Nephron (organoid): ENCODE results near the gene KIAA2012.
A peak's percentile ranks its signal among the peaks of the same experiment; 100 is the strongest.

ENCODE experiments used
- H3K27ac Mint-ChIP-seq, 3 experiments: 2 replicates each; pipeline ENCODE4 v1.8.0; 2020; ENCODE audit warnings: mixed read lengths in 3 of 3, mild to moderate bottlenecking in 2 of 3, moderate library complexity in 1 of 3
- H3K27me3 Mint-ChIP-seq: 2 replicates; pipeline ENCODE4 v1.8.0; 2021; ENCODE audit warnings: low read depth, mild to moderate bottlenecking, moderate library complexity, mixed read lengths
- H3K36me3 Mint-ChIP-seq: 2 replicates; pipeline ENCODE4 v1.8.0; 2020; ENCODE audit warnings: low read depth, mixed read lengths
- H3K4me1 Mint-ChIP-seq: 2 replicates; pipeline ENCODE4 v1.8.0; 2020; ENCODE audit warnings: mixed read lengths
- H3K4me3 Mint-ChIP-seq, 3 experiments: 2 replicates each; pipeline ENCODE4 v1.8.0; 2020; ENCODE audit warnings: mild to moderate bottlenecking in 3 of 3, mixed read lengths in 3 of 3, moderate library complexity in 2 of 3
- H3K9me3 Mint-ChIP-seq: 2 replicates; pipeline ENCODE4 v1.8.0; 2020; ENCODE audit warnings: mixed read lengths
- CTCF ChIP-seq, 3 experiments: fragments of 200-600 bp; sonication (generic); IDR thresholded peaks; one replicate each; pipeline ENCODE4 v1.5.0; 2021; ENCODE audit warnings: antibody characterized with exemption in 3 of 3; ENCODE audit not compliant: unreplicated experiment in 3 of 3

KIAA2012 gene

GRCh38 chr2:202201220-202202160 lies 128.4 kb downstream of the KIAA2012 start:
- Mint-ChIP-seq H3K4me1 (no peaks in the 10 kb centered on the region), H3K4me3 (no peak overlapping the region), H3K27ac (no peak overlapping the region), H3K27me3 (no peaks in the 10 kb centered on the region), H3K9me3 (no peaks in the 10 kb centered on the region), H3K36me3 (peaks cover 33% of the 10 kb centered on the region)
- no peak for TF ChIP-seq CTCF (IDR thresholded peaks at IDR 0.05; ENCODE audit: unreplicated experiment in 3 of 3)

- H3K27ac Mint-ChIP-seq, result no peak overlapping the region
- peaks cover 43% of the 10 kb centered on the region for H3K36me3 Mint-ChIP-seq
- no peaks in the 10 kb centered on the region for H3K4me1 Mint-ChIP-seq
- H3K9me3 Mint-ChIP-seq, result no peaks in the 10 kb centered on the region
- no peaks in the 10 kb centered on the region for H3K27me3 Mint-ChIP-seq
- no peak overlapping the region for H3K4me3 Mint-ChIP-seq
- TF ChIP-seq CTCF (IDR thresholded peaks at IDR 0.05; ENCODE audit: unreplicated experiment in 3 of 3), result no peak
These were observed 130.3 kb downstream of the KIAA2012 start for GRCh38 chr2:202203348-202203747.

- H3K27ac Mint-ChIP-seq, result no peak overlapping the region
- H3K27me3 Mint-ChIP-seq, result no peaks in the 10 kb centered on the region
- H3K9me3 Mint-ChIP-seq, result no peaks in the 10 kb centered on the region
- H3K4me3 Mint-ChIP-seq, result no peak overlapping the region
- TF ChIP-seq CTCF (IDR thresholded peaks at IDR 0.05; ENCODE audit: unreplicated experiment in 3 of 3), result no peak
- H3K36me3 Mint-ChIP-seq, result peaks cover 48% of the 10 kb centered on the region
- no peaks in the 10 kb centered on the region for H3K4me1 Mint-ChIP-seq
These were observed 131.8 kb downstream of the KIAA2012 start for GRCh38 chr2:202204855-202205254.

- no peaks in the 10 kb centered on the region for H3K27me3 Mint-ChIP-seq
- no peak overlapping the region for H3K4me3 Mint-ChIP-seq
- H3K9me3 Mint-ChIP-seq, result no peaks in the 10 kb centered on the region
- H3K4me1 Mint-ChIP-seq, result no peaks in the 10 kb centered on the region
- peaks cover 44% of the 10 kb centered on the region for H3K36me3 Mint-ChIP-seq
- H3K27ac Mint-ChIP-seq, result no peak overlapping the region
- TF ChIP-seq CTCF (IDR thresholded peaks at IDR 0.05; ENCODE audit: unreplicated experiment in 3 of 3), result no peak
These were observed 135.5 kb downstream of the KIAA2012 start for GRCh38 chr2:202208526-202208925.

- H3K9me3 Mint-ChIP-seq, result no peaks in the 10 kb centered on the region
- no peaks in the 10 kb centered on the region for H3K4me1 Mint-ChIP-seq
- no peaks in the 10 kb centered on the region for H3K27me3 Mint-ChIP-seq
- H3K4me3 Mint-ChIP-seq, result no peak overlapping the region
- TF ChIP-seq CTCF (IDR thresholded peaks at IDR 0.05; ENCODE audit: unreplicated experiment in 3 of 3), result no peak
- H3K36me3 Mint-ChIP-seq, result peaks cover 57% of the 10 kb centered on the region
- no peak overlapping the region for H3K27ac Mint-ChIP-seq
These were observed 142.1 kb downstream of the KIAA2012 start for GRCh38 chr2:202215179-202215578.

- Mint-ChIP-seq H3K4me1 (peaks cover 6% of the 10 kb centered on the region), H3K27ac (peak overlapping the region in 1 of 3 experiments; percentile 22), H3K4me3 (no peak overlapping the region), H3K36me3 (peaks cover 63% of the 10 kb centered on the region), H3K9me3 (no peaks in the 10 kb centered on the region), H3K27me3 (no peaks in the 10 kb centered on the region)
- no peak for TF ChIP-seq CTCF (IDR thresholded peaks at IDR 0.05; ENCODE audit: unreplicated experiment in 3 of 3)
These were observed 148.8 kb downstream of the KIAA2012 start for GRCh38 chr2:202221873-202222272.
